Calu3 (cell line): ENCODE data around the gene SORT1. TPM values are rescaled to one million over a fixed set of nuclear protein-coding genes. Genes with fewer than 3 reads are reported as not detected.

Experiments used
- BruUV-seq: library from RNA; stranded (reverse); fragments of 400-500 nt; replicated peaks from 2 replicates; lab custom pipeline; 2021; lab: Mats Ljungman, UMichigan
- CTCF ChIA-PET: fragments of 300-600 bp; sonication (Branson Sonifier 250); formaldehyde crosslinking; loops from one replicate; lab custom pipeline; 2022; ENCODE audit warnings: antibody characterized with exemption; lab: Charles Lee
- DNase-seq: peaks from one replicate; pipeline ENCODE4 v3.0.0; 2022
- H3K27ac Mint-ChIP-seq: one replicate; pipeline ENCODE4 v1.8.0; 2022; ENCODE audit warnings: mixed read lengths; ENCODE audit not compliant: unreplicated experiment
- H3K27me3 Mint-ChIP-seq: one replicate; pipeline ENCODE4 v1.8.0; 2022; ENCODE audit warnings: mixed read lengths; ENCODE audit not compliant: unreplicated experiment
- H3K36me3 Mint-ChIP-seq: one replicate; pipeline ENCODE4 v1.8.0; 2022; ENCODE audit warnings: mild to moderate bottlenecking, moderate library complexity, mixed read lengths; ENCODE audit not compliant: insufficient read depth, unreplicated experiment
- H3K4me1 Mint-ChIP-seq: one replicate; pipeline ENCODE4 v1.8.0; 2022; ENCODE audit warnings: mild to moderate bottlenecking, low read depth, mixed read lengths; ENCODE audit not compliant: unreplicated experiment
- H3K4me3 Mint-ChIP-seq: one replicate; pipeline ENCODE4 v1.8.0; 2022; ENCODE audit warnings: mild to moderate bottlenecking, low read depth, moderate library complexity, mixed read lengths; ENCODE audit not compliant: unreplicated experiment
- H3K9me3 Mint-ChIP-seq: one replicate; pipeline ENCODE4 v1.8.0; 2022; ENCODE audit warnings: low read depth, mixed read lengths; ENCODE audit not compliant: unreplicated experiment
- CTCF ChIP-seq: fragments of 200-600 bp; IDR thresholded peaks from one replicate; pipeline ENCODE4 v1.8.0; 2022; ENCODE audit warnings: antibody characterized with exemption; ENCODE audit not compliant: unreplicated experiment
- intact Hi-C: fragments of 100-400 bp; cut with micrococcal nuclease; formaldehyde crosslinking; loops from one replicate; pipeline ENCODE4 v1.10.0; 2022; ENCODE audit not compliant: unreplicated experiment
- total RNA-seq: library from RNA; stranded (reverse); gene quantifications from 2 replicates; pipeline ENCODE4 v1.2.3, GENCODE V29; 2022

The SORT1 gene
- total RNA-seq, 1 experiment from 2014 or later, result 68.2 TPM

- no peak for TF ChIP-seq CTCF
- Mint-ChIP-seq H3K36me3 (no peaks in the 10 kb centered on the region), H3K27me3 (no peaks in the 10 kb centered on the region), H3K27ac (no peak overlapping the region), H3K9me3 (no peaks in the 10 kb centered on the region), H3K4me1 (no peaks in the 10 kb centered on the region), H3K4me3 (no peak overlapping the region)
- DNase-seq, result no peak
- BruUV-seq, result no TSS peak
- intact Hi-C loops, result no loop called here
- CTCF ChIA-PET, result no interaction called here
Observed at GRCh38 chr1:109314795-109315194, 82.9 kb downstream of the SORT1 start.

- CTCF ChIA-PET, result interaction anchor here (0.5 kb wide), 1 partner anchor 411 kb away, joined by 4 read pairs; no protein-coding TSS in a partner anchor
- no peaks in the 10 kb centered on the region for H3K36me3 Mint-ChIP-seq
- BruUV-seq, result no TSS peak
- H3K27me3 Mint-ChIP-seq, result no peaks in the 10 kb centered on the region
- no peak overlapping the region for H3K27ac Mint-ChIP-seq
- no peak for TF ChIP-seq CTCF
- intact Hi-C loops, result no loop called here
- no peak for DNase-seq
- no peak overlapping the region for H3K4me3 Mint-ChIP-seq
- H3K9me3 Mint-ChIP-seq, result no peaks in the 10 kb centered on the region
- no peaks in the 10 kb centered on the region for H3K4me1 Mint-ChIP-seq
Observed at GRCh38 chr1:109312978-109313775, 84.5 kb downstream of the SORT1 start.

- CTCF ChIA-PET, result no interaction called here
- H3K4me1 Mint-ChIP-seq, result no peaks in the 10 kb centered on the region
- no peak overlapping the region for H3K4me3 Mint-ChIP-seq
- no peaks in the 10 kb centered on the region for H3K9me3 Mint-ChIP-seq
- H3K27me3 Mint-ChIP-seq, result no peaks in the 10 kb centered on the region
- TSS peak; percentile 35 for BruUV-seq
- no peak overlapping the region for H3K27ac Mint-ChIP-seq
- intact Hi-C loops, result no loop called here
- TF ChIP-seq CTCF, result no peak
- DNase-seq, result no peak
- no peaks in the 10 kb centered on the region for H3K36me3 Mint-ChIP-seq
Observed at GRCh38 chr1:109312246-109312645, 85.5 kb downstream of the SORT1 start.

GRCh38 chr1:109309347-109309746 is 88.4 kb downstream of the SORT1 start:
- Mint-ChIP-seq H3K27ac (no peak overlapping the region), H3K36me3 (no peaks in the 10 kb centered on the region), H3K4me1 (no peaks in the 10 kb centered on the region), H3K9me3 (no peaks in the 10 kb centered on the region), H3K27me3 (no peaks in the 10 kb centered on the region), H3K4me3 (no peak overlapping the region)
- DNase-seq, result no peak
- intact Hi-C loops, result no loop called here
- no peak for TF ChIP-seq CTCF
- CTCF ChIA-PET, result no interaction called here
- BruUV-seq, result no TSS peak
